Hepatic stellate cell (primary cell): Measurements from ENCODE around the gene OR5W2.
"Not testable (repeated sequence)": the region's sequence is repeated elsewhere in the genome, so short reads cannot be mapped to it uniquely, and the experiment has no call there.

Source experiments
- DNase-seq: peaks from one replicate; pipeline ENCODE4 v3.0.0; 2011; ENCODE audit warnings: low spot score

The OR5W2 gene

GRCh38 chr11:55914482-55914881 is at the start of gene OR5W2:
Gene OR5W2, minus strand, starts transcription at chr11:55914582. Its CDS starts 0 bp downstream, at chr11:55914582.
- no peak for DNase-seq

DNA sequence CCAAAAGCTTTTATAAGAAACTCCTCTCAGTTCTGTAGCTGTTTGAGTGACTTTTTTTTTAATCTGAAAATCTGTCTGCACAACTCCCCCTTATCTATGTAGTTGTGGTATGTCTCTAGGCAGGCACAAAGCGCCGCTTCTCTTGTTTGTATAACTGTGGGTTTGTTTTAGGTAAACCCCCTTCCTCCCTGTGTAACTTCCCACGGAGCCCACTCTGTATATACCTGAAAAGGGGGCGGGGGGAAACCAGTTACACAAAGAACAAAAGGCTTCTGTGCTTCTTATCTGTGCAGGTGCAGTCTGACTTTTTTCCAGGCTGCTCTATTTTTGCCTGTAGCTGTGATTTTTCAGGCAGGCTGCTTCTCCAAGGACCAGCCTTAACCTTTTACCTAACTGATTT is 42.1 kb upstream of the OR5W2 start:
- DNase-seq = no peak

DNA sequence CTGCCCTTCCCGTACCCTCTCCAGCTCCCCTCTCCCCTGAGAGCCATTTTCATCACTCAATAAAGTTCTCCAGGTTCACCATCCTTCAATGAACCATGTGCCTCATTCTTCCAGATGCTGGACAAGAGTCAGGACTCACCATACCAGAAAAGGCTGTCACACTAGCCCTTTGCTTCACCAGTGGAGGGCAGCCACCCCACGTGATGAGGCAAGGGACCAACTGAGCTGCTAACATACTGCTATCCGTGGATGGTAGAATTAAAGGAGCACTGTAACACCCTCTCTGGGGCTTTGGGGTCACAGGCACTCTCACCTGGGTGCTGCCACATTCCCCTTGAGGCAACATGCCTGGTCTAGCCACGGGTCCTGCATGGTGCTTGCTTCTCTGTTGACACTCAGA is 34.9 kb upstream of the OR5W2 start:
- DNase-seq = no peak

DNA sequence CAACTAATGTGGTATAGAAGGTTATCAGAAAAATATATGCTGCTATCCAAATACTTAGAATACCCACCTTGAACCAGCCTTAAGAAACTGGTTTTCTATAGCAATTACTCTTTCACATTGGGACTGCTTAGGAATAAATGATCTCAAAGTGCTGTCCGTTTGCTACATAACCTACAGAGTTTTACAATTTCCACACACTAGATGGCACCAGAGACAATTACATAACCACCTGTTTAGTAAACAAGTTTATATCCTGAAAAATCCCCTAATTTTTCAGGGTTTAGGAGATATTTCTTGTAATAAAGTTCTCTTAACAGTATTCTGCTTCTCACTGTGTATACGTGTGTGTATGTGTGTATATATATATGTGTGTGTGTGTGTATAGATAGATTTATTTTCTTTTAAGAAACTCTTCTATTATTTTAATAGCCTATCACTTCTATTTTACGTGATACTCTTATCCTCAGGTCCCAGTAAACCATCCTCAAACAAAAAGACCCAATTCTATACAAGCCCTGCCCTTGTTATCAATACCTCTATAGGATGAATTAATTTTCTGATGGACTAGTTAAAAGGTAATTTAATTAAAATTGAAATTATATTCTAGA is 28.5 kb upstream of the OR5W2 start:
- no peak for DNase-seq

DNA sequence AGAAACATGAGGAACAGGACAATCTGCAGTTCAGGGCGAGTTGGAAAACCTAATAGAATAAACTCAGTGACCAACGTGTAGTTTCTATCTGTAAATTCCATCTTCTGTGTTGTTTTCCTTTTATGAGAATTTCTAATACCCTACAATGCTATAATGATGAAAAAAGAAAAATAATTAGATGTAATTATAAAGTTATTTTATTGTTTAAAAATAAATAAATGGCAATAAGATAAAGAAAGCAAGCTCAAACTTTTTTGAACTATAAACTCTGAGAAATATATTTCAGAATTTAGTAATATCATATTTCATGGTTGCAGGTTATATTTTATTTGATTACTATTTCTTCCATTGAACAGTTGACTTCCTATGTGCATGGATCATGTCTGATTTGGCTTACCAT is 21.9 kb upstream of the OR5W2 start, which contains the start of gene OR5I1:
Gene OR5I1, minus strand, starts transcription at position 101 of the 400 bp plus-strand sequence. Its CDS starts 0 bp downstream, at position 101.
- DNase-seq = no peak

DNA sequence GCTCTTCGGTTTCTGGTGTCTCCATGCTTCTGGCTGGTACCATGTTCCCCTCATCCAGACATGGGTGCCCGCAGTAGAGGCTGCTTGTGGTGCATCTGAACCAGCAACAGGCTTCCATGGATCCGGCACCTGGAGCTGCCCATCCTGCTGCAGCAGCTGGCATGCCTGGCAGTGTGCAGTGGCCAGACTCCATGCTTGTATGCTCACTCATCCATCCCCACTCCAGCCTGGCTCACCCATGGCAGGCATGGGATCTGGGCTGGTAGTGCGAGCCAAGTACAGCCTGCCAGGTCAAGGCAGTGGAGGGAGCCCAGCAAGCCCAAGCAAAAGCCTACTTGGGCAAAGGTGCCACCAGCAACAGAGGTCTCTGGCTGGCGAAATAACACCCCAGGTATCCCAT is 6.2 kb upstream of the OR5W2 start:
- DNase-seq = no peak

GRCh38 chr11:55902308-55902707 is 12.1 kb downstream of the OR5W2 start:
- no peak for DNase-seq

DNA sequence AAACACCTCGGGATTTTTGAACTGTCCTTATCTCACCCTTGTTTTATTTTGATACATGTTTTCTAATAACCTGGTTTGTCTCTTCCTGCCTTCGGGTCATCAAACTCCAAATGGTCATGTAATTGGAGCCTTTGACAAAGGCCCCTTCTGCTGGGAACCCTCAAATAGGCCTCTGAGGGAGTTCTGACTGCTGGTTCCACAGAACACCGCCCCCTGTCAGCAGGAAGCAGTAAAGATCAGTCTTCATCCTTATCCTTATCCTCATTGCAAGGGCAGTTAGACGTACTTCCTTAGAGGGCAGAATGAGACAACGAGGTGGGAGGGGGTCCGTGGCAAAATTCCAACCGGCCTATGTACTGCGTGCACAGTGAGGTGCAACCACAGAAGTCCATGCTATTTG is 19.2 kb downstream of the OR5W2 start:
- no peak for DNase-seq

- DNase-seq = not testable (repeated sequence)
Observed at GRCh38 chr11:55885481-55885880, 28.9 kb downstream of the OR5W2 start.

DNA sequence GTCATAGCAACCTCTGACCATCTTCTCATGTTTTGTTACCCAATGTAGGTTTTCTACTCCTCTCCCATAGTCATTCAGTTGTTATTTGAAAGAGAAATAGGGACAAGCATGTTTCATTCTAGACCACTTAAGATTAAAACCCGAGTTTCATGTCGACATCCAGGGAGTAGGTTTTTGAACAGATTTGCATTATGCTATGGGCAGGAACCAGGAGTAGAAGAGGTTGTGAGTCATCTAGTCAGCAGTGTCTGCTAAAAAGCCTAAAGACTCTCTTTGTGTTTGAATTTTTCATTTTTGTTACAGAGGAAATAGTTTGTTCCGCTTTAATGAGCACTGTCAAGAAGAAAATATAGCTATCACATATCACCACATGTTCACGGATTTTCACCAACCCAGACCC is 29.4 kb downstream of the OR5W2 start:
- DNase-seq = not testable (repeated sequence)

- DNase-seq = not testable (repeated sequence)
Observed at GRCh38 chr11:55882997-55883396, 31.4 kb downstream of the OR5W2 start, which contains the start of gene TRIM51. Gene TRIM51, plus strand, starts transcription at chr11:55883297. Its CDS starts 2,132 bp downstream, at chr11:55885429.

DNA sequence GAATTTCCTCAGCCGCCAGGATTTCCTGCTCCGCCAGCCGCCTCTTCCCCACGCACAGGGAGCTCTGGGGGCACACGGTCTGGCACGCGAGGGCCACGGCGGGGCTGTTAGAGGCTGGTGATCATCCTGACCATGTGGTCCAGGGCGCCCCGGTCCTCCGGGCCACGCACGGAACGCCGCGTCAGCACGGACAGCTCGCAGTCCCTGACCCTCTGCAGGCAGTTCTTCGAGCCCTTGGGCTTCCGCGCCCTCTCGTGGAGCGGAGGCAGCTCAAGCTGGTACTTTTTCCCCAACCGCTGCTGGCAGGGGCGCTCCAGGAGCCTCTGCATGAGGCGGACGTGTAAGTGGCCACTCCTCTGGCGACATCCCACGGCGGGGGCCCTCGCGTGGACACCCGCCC is 41.2 kb downstream of the OR5W2 start:
- not testable (repeated sequence) for DNase-seq

DNA sequence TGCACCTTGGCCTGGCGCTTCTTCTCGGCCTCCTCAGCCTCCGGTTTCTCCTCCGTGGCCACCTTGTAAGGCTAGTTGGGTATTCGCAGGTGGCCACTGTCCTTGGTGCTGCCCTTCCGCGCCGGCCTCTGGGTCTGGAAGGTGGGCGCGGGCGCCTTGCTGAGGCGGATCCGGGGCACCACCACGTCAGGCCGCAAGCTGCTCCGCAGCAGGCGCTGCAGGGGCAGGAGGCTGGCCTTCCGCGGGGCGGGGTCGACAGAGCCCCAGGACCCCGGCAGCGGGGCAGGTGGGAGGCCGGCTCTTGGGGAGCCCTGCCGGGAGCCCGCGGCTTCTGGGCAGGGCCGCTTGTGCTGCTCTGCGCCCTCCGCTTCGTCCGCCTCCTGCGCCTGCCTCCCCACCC is 41.7 kb downstream of the OR5W2 start:
- not testable (repeated sequence) for DNase-seq

DNA sequence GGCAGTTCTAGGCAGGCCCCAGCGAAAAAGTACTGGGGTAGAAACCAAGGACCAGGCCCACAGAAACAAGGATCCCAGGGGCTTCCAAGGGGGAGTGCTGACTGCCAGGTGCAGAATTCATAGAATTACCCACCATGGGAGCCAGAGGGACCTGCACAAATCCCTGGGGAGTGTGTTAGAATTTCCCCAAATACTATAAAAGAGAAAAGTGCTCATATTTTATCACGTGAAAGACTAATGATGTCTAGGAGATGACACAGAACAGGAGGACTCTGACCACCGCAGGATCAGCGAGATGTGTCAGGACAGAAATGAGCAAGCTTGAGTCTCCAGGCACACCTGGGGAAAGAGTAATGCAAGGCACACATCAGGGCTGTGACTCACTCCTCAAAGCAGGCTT is 47.0 kb downstream of the OR5W2 start:
- DNase-seq = not testable (repeated sequence)
